Loucy (cell line): ENCODE data around the gene DKK2.

Source experiments
- H2AFZ ChIP-seq: fragments of 200-600 bp; sonication (generic); 2 replicates; pipeline ENCODE4 v1.6.0; 2016; ENCODE audit warnings: antibody characterized with exemption, mild to moderate bottlenecking, low read length, moderate library complexity
- H3F3A ChIP-seq: fragments of 200-600 bp; 2 replicates; pipeline ENCODE4 v1.6.0; 2016; ENCODE audit warnings: antibody characterized with exemption, low read depth, mild to moderate bottlenecking
- H3K27me3 ChIP-seq: fragments of 200-600 bp; sonication (generic); 2 replicates; pipeline ENCODE4 v1.6.1; 2014; ENCODE audit warnings: low read length, mild to moderate bottlenecking; ENCODE audit not compliant: insufficient read depth, poor library complexity, severe bottlenecking
- H3K36me3 ChIP-seq: fragments of 200-600 bp; sonication (generic); 2 replicates; pipeline ENCODE4 v1.6.1; 2016; ENCODE audit warnings: low read length; ENCODE audit not compliant: insufficient read depth
- H3K4me1 ChIP-seq: fragments of 200-600 bp; sonication (generic); 2 replicates; pipeline ENCODE4 v1.5.1; 2014; ENCODE audit warnings: low read length, mild to moderate bottlenecking; ENCODE audit not compliant: insufficient read depth, poor library complexity, severe bottlenecking
- H3K4me2 ChIP-seq: fragments of 200-600 bp; sonication (generic); 2 replicates; pipeline ENCODE4 v1.6.0; 2014; ENCODE audit warnings: antibody characterized with exemption, low read length, low read depth, mild to moderate bottlenecking; ENCODE audit not compliant: poor library complexity, severe bottlenecking
- H3K4me3 ChIP-seq: fragments of 200-600 bp; sonication (generic); 2 replicates; pipeline ENCODE4 v1.5.1; 2014; ENCODE audit warnings: low read length, mild to moderate bottlenecking, mixed read lengths; ENCODE audit not compliant: poor library complexity, severe bottlenecking
- H3K79me2 ChIP-seq: fragments of 200-600 bp; sonication (generic); 2 replicates; pipeline ENCODE4 v1.6.1; 2014; ENCODE audit warnings: low read length; ENCODE audit not compliant: insufficient read depth
- H3K9ac ChIP-seq: fragments of 200-600 bp; sonication (generic); 2 replicates; pipeline ENCODE4 v1.6.0; 2014; ENCODE audit warnings: mild to moderate bottlenecking, low read depth, low read length, moderate library complexity; ENCODE audit not compliant: poor library complexity, severe bottlenecking
- H3K9me2 ChIP-seq: fragments of 200-600 bp; sonication (generic); replicated peaks from 2 replicates; pipeline ENCODE4 v1.6.1; 2016; ENCODE audit warnings: low read depth, low read length, mixed read lengths
- H3K9me3 ChIP-seq: fragments of 200-600 bp; sonication (generic); 2 replicates; pipeline ENCODE4 v1.6.1; 2014; ENCODE audit warnings: mild to moderate bottlenecking, antibody characterized with exemption, low read length, low read depth; ENCODE audit not compliant: insufficient read depth
- H4K20me1 ChIP-seq: fragments of 200-600 bp; sonication (generic); 2 replicates; pipeline ENCODE4 v1.6.0; 2014; ENCODE audit warnings: antibody characterized with exemption, low read length, mild to moderate bottlenecking; ENCODE audit not compliant: insufficient read depth, poor library complexity, severe bottlenecking
- EZH2phosphoT487 ChIP-seq: fragments of 200-600 bp; IDR thresholded peaks from 2 replicates; pipeline ENCODE4 v1.6.1; 2018; ENCODE audit warnings: antibody characterized with exemption, mild to moderate bottlenecking, moderate library complexity, borderline replicate concordance
- TF ChIP-seq, protein P1 (sequence below): fragments of 200-600 bp; sonication (generic); conservative IDR thresholded peaks from 2 replicates; pipeline ENCODE4 v1.5.1; 2014; ENCODE audit warnings: mild to moderate bottlenecking, antibody characterized with exemption, low read length

DKK2 gene

GRCh38 chr4:107034996-107035818, 906 bp downstream of the DKK2 start:
- TF ChIP-seq, protein P1, sequence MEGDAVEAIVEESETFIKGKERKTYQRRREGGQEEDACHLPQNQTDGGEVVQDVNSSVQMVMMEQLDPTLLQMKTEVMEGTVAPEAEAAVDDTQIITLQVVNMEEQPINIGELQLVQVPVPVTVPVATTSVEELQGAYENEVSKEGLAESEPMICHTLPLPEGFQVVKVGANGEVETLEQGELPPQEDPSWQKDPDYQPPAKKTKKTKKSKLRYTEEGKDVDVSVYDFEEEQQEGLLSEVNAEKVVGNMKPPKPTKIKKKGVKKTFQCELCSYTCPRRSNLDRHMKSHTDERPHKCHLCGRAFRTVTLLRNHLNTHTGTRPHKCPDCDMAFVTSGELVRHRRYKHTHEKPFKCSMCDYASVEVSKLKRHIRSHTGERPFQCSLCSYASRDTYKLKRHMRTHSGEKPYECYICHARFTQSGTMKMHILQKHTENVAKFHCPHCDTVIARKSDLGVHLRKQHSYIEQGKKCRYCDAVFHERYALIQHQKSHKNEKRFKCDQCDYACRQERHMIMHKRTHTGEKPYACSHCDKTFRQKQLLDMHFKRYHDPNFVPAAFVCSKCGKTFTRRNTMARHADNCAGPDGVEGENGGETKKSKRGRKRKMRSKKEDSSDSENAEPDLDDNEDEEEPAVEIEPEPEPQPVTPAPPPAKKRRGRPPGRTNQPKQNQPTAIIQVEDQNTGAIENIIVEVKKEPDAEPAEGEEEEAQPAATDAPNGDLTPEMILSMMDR = no peak
- no peak for TF ChIP-seq EZH2phosphoT487
- H3K27me3 ChIP-seq = no peaks in the 10 kb centered on the region
- H3K4me2 ChIP-seq = no peak overlapping the region

GRCh38 chr4:107034091-107034995, 1.8 kb downstream of the DKK2 start:
- no peak for TF ChIP-seq EZH2phosphoT487
- TF ChIP-seq, protein P1 = no peak
- Histone ChIP-seq H3K9ac (no peak overlapping the region), H3K36me3 (no peaks in the 10 kb centered on the region), H3K4me3 (no peak overlapping the region), H3K9me2 (no peaks in the 10 kb centered on the region), H3K79me2 (no peaks in the 10 kb centered on the region), H3K27me3 (no peaks in the 10 kb centered on the region), H3K9me3 (no peaks in the 10 kb centered on the region), H4K20me1 (no peaks in the 10 kb centered on the region), H3K4me1 (no peaks in the 10 kb centered on the region), H3K4me2 (no peak overlapping the region), H3F3A (no peaks in the 10 kb centered on the region), H2AFZ (no peak overlapping the region)

More at GRCh38 chr4:107034996-107035818, 906 bp downstream of the DKK2 start:
- Histone ChIP-seq H3K79me2 (no peaks in the 10 kb centered on the region), H3K4me3 (no peak overlapping the region), H3K9ac (no peak overlapping the region), H3K4me1 (no peaks in the 10 kb centered on the region), H2AFZ (no peak overlapping the region), H3K36me3 (no peaks in the 10 kb centered on the region), H3K9me3 (no peaks in the 10 kb centered on the region), H4K20me1 (no peaks in the 10 kb centered on the region), H3F3A (no peaks in the 10 kb centered on the region), H3K9me2 (no peaks in the 10 kb centered on the region)

- H2AFZ ChIP-seq = no peak overlapping the region
- H3F3A ChIP-seq = no peaks in the 10 kb centered on the region
- TF ChIP-seq EZH2phosphoT487 = no peak
- TF ChIP-seq, protein P1 = no peak
- H3K4me1 ChIP-seq = no peaks in the 10 kb centered on the region
- H4K20me1 ChIP-seq = no peaks in the 10 kb centered on the region
- no peak overlapping the region for H3K4me2 ChIP-seq
- no peaks in the 10 kb centered on the region for H3K9me3 ChIP-seq
- H3K4me3 ChIP-seq = no peak overlapping the region
- no peaks in the 10 kb centered on the region for H3K79me2 ChIP-seq
- no peak overlapping the region for H3K9ac ChIP-seq
- H3K36me3 ChIP-seq = no peaks in the 10 kb centered on the region
- H3K9me2 ChIP-seq = no peaks in the 10 kb centered on the region
- H3K27me3 ChIP-seq = no peaks in the 10 kb centered on the region
Measured at GRCh38 chr4:107027379-107027778, 8.7 kb downstream of the DKK2 start.
